T-cell (primary cell): ENCODE results near the gene DIRAS3. TPM values are rescaled to one million over a fixed set of nuclear protein-coding genes. Genes with fewer than 3 reads are reported as not detected.

ENCODE experiments used
- ATAC-seq, 4 experiments: fragments of 200-7000 bp in 3 of 4; fragments of 150-1000 bp in 1 of 4; cut with Tn5 transposase; replicated peaks in 1 of 4; 1 replicate in 3 of 4; 2 replicates in 1 of 4; pipeline ENCODE4 v1.10.0; 2021; ENCODE audit warnings: moderate library complexity in 3 of 4, mild to moderate bottlenecking in 2 of 4, moderate number of reproducible peaks in 1 of 4
- CTCF ChIA-PET, 2 donors: fragments of 300-600 bp; sonication (Branson Sonifier 250); formaldehyde crosslinking; loops; one replicate each; lab custom pipeline; 2022; ENCODE audit warnings: antibody characterized with exemption in 2 of 2; lab: Charles Lee
- POLR2A ChIA-PET, 2 donors: fragments of 300-600 bp; sonication (Branson Sonifier 250); formaldehyde crosslinking; loops; one replicate each; lab custom pipeline; 2022; ENCODE audit warnings: antibody characterized with exemption in 2 of 2; lab: Charles Lee
- DNase-seq, 35 experiments: peaks; one replicate each; pipeline versions ENCODE4 v3.0.0 to v3.0.0-alpha.2; 2013 to 2023
- H3K27ac ChIP-seq: one replicate; pipeline ENCODE4 v1.5.1; 2013; ENCODE audit warnings: low read length
- H3K27me3 ChIP-seq, 2 experiments: replicated peaks in 1 of 2; 1 replicate in 1 of 2; 2 replicates in 1 of 2; pipeline versions ENCODE4 v1.6.1 to v1.7.0; 2013; ENCODE audit warnings: low read length in 1 of 2, mixed read lengths in 1 of 2; ENCODE audit not compliant: control insufficient read depth in 2 of 2, insufficient read depth in 2 of 2; ENCODE audit errors: extremely low read depth in 1 of 2
- H3K36me3 ChIP-seq, 2 donors: 1 replicate in 1 of 2; 2 replicates in 1 of 2; pipeline versions ENCODE4 v1.6.1 to v1.7.0; 2013; ENCODE audit warnings: low read length in 1 of 2; ENCODE audit not compliant: control insufficient read depth in 2 of 2, insufficient read depth in 1 of 2; ENCODE audit errors: extremely low read depth in 1 of 2
- H3K4me1 ChIP-seq, 2 experiments: 1 replicate in 1 of 2; 2 replicates in 1 of 2; pipeline versions ENCODE4 v1.6.1 to v1.7.0; 2013; ENCODE audit warnings: low read length in 2 of 2, mixed read lengths in 1 of 2; ENCODE audit not compliant: insufficient read depth in 2 of 2, control insufficient read depth in 1 of 2; ENCODE audit errors: extremely low read depth in 1 of 2
- H3K4me3 ChIP-seq, 2 donors: 1 replicate in 1 of 2; 2 replicates in 1 of 2; pipeline versions ENCODE4 v1.5.1 to v1.7.0; 2013; ENCODE audit warnings: mild to moderate bottlenecking in 2 of 2, low read length in 1 of 2, moderate library complexity in 1 of 2; ENCODE audit not compliant: control insufficient read depth in 1 of 2; ENCODE audit errors: extremely low read depth in 1 of 2
- H3K9me3 ChIP-seq: 2 replicates; pipeline ENCODE4 v1.7.0; 2013
- H3K27ac Mint-ChIP-seq, 2 donors: one replicate each; pipeline ENCODE4 v1.8.0; 2020 to 2021; ENCODE audit warnings: mild to moderate bottlenecking in 2 of 2, mixed read lengths in 2 of 2
- H3K27me3 Mint-ChIP-seq, 2 donors: one replicate each; pipeline ENCODE4 v1.8.0; 2021 to 2022; ENCODE audit warnings: mixed read lengths in 2 of 2
- H3K36me3 Mint-ChIP-seq: one replicate; pipeline ENCODE4 v1.8.0; 2021; ENCODE audit warnings: mixed read lengths
- H3K4me1 Mint-ChIP-seq, 3 donors: one replicate each; pipeline ENCODE4 v1.8.0; 2020 to 2022; ENCODE audit warnings: mixed read lengths in 3 of 3, mild to moderate bottlenecking in 1 of 3
- H3K4me3 Mint-ChIP-seq, 3 donors: one replicate each; pipeline ENCODE4 v1.8.0; 2020 to 2022; ENCODE audit warnings: mild to moderate bottlenecking in 3 of 3, mixed read lengths in 3 of 3, moderate library complexity in 3 of 3
- H3K9me3 Mint-ChIP-seq, 3 donors: one replicate each; pipeline ENCODE4 v1.8.0; 2020 to 2022; ENCODE audit warnings: mixed read lengths in 3 of 3
- WGBS: methylation state at CpG from one replicate; pipeline ENCODE4 v1.1.5; 2013; ENCODE audit warnings: missing lambda C conversion rate; ENCODE audit not compliant: insufficient coverage; 5-methylcytosine and 5-hydroxymethylcytosine counted together
- total RNA-seq, 35 experiments: library from RNA in 6 of 35; stranded (reverse) in 6 of 35; fragments of 120-200 nt in 1 of 35; gene quantifications; one replicate each; pipeline versions ENCODE4 v1.2.1 to v1.2.4 and lab custom pipeline; 2013 to 2026

The DIRAS3 gene
- total RNA-seq, 5 donors from 2014 or later (not counting 1 experiment from before 2014, with no cell fraction given): not detected

GRCh38 chr1:67997746-67998145 lies 52.7 kb downstream of the DIRAS3 start:
- Mint-ChIP-seq H3K4me3 (no peak overlapping the region), H3K36me3 (no peaks in the 10 kb centered on the region), H3K9me3 (peaks cover 5 to 27% (median 24%) of the 10 kb centered on the region in 3 donors), H3K27me3 (no peaks in the 10 kb centered on the region), H3K27ac (no peak overlapping the region), H3K4me1 (no peaks in the 10 kb centered on the region)
- ChIA-PET CTCF (interaction anchor here in 1 of 2 donors (0.7 to 0.8 kb wide), 2 partner anchors 21 to 61 kb away, joined by 3 to 4 read pairs; no protein-coding TSS in a partner anchor), POLR2A (no interaction called here)
- no peaks in the 10 kb centered on the region for H3K36me3 ChIP-seq
- no peak for DNase-seq
- H3K4me1 ChIP-seq: no peaks in the 10 kb centered on the region
- H3K27me3 ChIP-seq: no peaks in the 10 kb centered on the region
- no peak for ATAC-seq
- no CpG with 5 or more reads among the region's 2 CpGs for WGBS
- no peak overlapping the region for H3K4me3 ChIP-seq
- H3K27ac ChIP-seq: no peak overlapping the region
- no peaks in the 10 kb centered on the region for H3K9me3 ChIP-seq

Other genes with a start within 250 kb of the DIRAS3 start
- under 1 TPM in 3 of 5 donors, not detected in 2; 0.26 to 0.44 (median 0.35) TPM for gene GNG12, start 217.2 kb downstream of the DIRAS3 start, total RNA-seq
- gene WLS, start 181.9 kb upstream of the DIRAS3 start, total RNA-seq: 1 to 10 TPM in 2 of 5 donors, under 1 TPM in 1, not detected in 2; 0.53 to 1.9 (median 1.0) TPM